GM12878 (cell line): ENCODE measurements around the gene GRK5. TPM values are rescaled to one million over a fixed set of nuclear protein-coding genes. Genes with fewer than 3 reads are reported as not detected.

ENCODE experiments used
- ATAC-seq: fragments of 200-7000 bp; cut with Tn5 transposase; 3 replicates; pipeline ENCODE4 v1.9.1; 2020; ENCODE audit warnings: mild to moderate bottlenecking, moderate library complexity
- BruUV-seq: library from RNA; stranded (reverse); fragments of 400-500 nt; replicated peaks from 2 replicates; lab custom pipeline; 2021; lab: Mats Ljungman, UMichigan
- CTCF ChIA-PET: fragments of 300-600 bp; sonication (Branson Sonifier 250); formaldehyde crosslinking; extraction: SDS; loops from one replicate; lab custom pipeline; 2021; ENCODE audit warnings: inconsistent platforms; lab: Yijun Ruan, JAX
- POLR2A ChIA-PET: fragments of 350-600 bp; formaldehyde crosslinking; extraction: SDS; loops from one replicate; lab custom pipeline; 2021; ENCODE audit warnings: inconsistent platforms; lab: Charles Lee
- RAD21 ChIA-PET: fragments of 300-600 bp; sonication (Branson Sonifier 250); formaldehyde crosslinking; loops from one replicate; lab custom pipeline; 2023; ENCODE audit warnings: antibody characterized with exemption; ENCODE audit not compliant: unreplicated experiment; lab: Charles Lee
- SMC1A ChIA-PET: fragments of 300-600 bp; sonication (Branson Sonifier 250); formaldehyde crosslinking; loops from one replicate; lab custom pipeline; 2023; ENCODE audit not compliant: unreplicated experiment, uncharacterized antibody; lab: Charles Lee
- DNase-seq: peaks from one replicate; pipeline ENCODE4 v3.0.0-alpha.2; 2011; ENCODE audit warnings: low read depth, low spot score
- FAIRE-seq: peaks from 3 replicates; lab custom pipeline; 2011; peaks lifted over from hg19 to GRCh38; lab: Jason Lieb, UNC
- H2AFZ ChIP-seq: 2 replicates; pipeline ENCODE4 v1.6.0; 2011; ENCODE audit warnings: low read depth, low read length, control low read depth; ENCODE audit not compliant: control insufficient read depth
- H3K27ac ChIP-seq: 2 replicates; pipeline ENCODE4 v1.5.1; 2011; ENCODE audit warnings: control low read depth; ENCODE audit not compliant: control insufficient read depth, insufficient read depth
- H3K27me3 ChIP-seq, 2 experiments: replicated peaks in 1 of 2; 2 replicates each; pipeline versions ENCODE4 v1.6.0 to v1.6.1; 2011; ENCODE audit warnings: low read length in 1 of 2; ENCODE audit not compliant: control insufficient read depth in 2 of 2, insufficient read depth in 2 of 2
- H3K36me3 ChIP-seq, 2 experiments: 2 replicates each; pipeline ENCODE4 v1.5.1; 2011; ENCODE audit warnings: low read length in 1 of 2; ENCODE audit not compliant: control insufficient read depth in 2 of 2, insufficient read depth in 2 of 2
- H3K4me1 ChIP-seq: 2 replicates; pipeline ENCODE4 v1.6.1; 2011; ENCODE audit warnings: mild to moderate bottlenecking, low read length, moderate library complexity, mixed read lengths; ENCODE audit not compliant: control insufficient read depth, insufficient read depth
- H3K4me2 ChIP-seq: 2 replicates; pipeline ENCODE4 v1.6.0; 2011; ENCODE audit warnings: control low read depth; ENCODE audit not compliant: control insufficient read depth, insufficient read depth
- H3K4me3 ChIP-seq: fragments of 200-600 bp; sonication (generic); 2 replicates; pipeline ENCODE4 v1.5.1; 2016
- H3K79me2 ChIP-seq: 2 replicates; pipeline ENCODE4 v1.6.0; 2011; ENCODE audit warnings: low read length; ENCODE audit not compliant: control insufficient read depth, insufficient read depth
- H3K9ac ChIP-seq: 2 replicates; pipeline ENCODE4 v1.8.0; 2011; ENCODE audit warnings: low read length, control low read depth, mixed read lengths; ENCODE audit not compliant: control insufficient read depth, insufficient read depth
- H3K9me3 ChIP-seq: replicated peaks from 3 replicates; pipeline ENCODE4 v1.5.1; 2011; ENCODE audit warnings: mild to moderate bottlenecking, low read length; ENCODE audit not compliant: control insufficient read depth, insufficient read depth
- H4K20me1 ChIP-seq: 2 replicates; pipeline ENCODE4 v1.6.0; 2011; ENCODE audit not compliant: control insufficient read depth, insufficient read depth
- CBX5 ChIP-seq: sonication (generic); IDR thresholded peaks from 2 replicates; pipeline ENCODE4 v1.6.1; 2016; ENCODE audit warnings: low read depth, moderate library complexity, mild to moderate bottlenecking, inconsistent platforms
- CREM ChIP-seq: IDR thresholded peaks from 2 replicates; pipeline ENCODE4 v1.6.1; 2014; ENCODE audit warnings: antibody characterized with exemption, low read depth
- NBN ChIP-seq: fragments of 450-650 bp; IDR thresholded peaks from 2 replicates; pipeline ENCODE4 v1.6.1; 2016
- RUNX3 ChIP-seq: IDR thresholded peaks from 2 replicates; pipeline ENCODE4 v1.6.1; 2012; ENCODE audit warnings: low read length, inconsistent platforms
- SMAD1 ChIP-seq: fragments of 450-650 bp; IDR thresholded peaks from 2 replicates; pipeline ENCODE4 v1.6.1; 2018; ENCODE audit warnings: mild to moderate bottlenecking, low read depth; ENCODE audit not compliant: partially characterized antibody
- SMARCA5 ChIP-seq: fragments of 450-650 bp; IDR thresholded peaks from 2 replicates; pipeline ENCODE4 v1.6.1; 2017; ENCODE audit warnings: mild to moderate bottlenecking
- SMC3 ChIP-seq: IDR thresholded peaks from 2 replicates; pipeline ENCODE4 v1.6.1; 2011; ENCODE audit warnings: low read length, improper control_type of control experiment, borderline replicate concordance
- STAT3 ChIP-seq: IDR thresholded peaks from 2 replicates; pipeline ENCODE4 v1.6.1; 2011; ENCODE audit warnings: low read depth, low read length, improper control_type of control experiment
- TBL1XR1 ChIP-seq: IDR thresholded peaks from 2 replicates; pipeline ENCODE4 v1.6.1; 2012; ENCODE audit warnings: low read depth, low read length, improper control_type of control experiment
- ZNF24 ChIP-seq: fragments of 450-650 bp; IDR thresholded peaks from 2 replicates; pipeline ENCODE4 v1.6.1; 2017; ENCODE audit warnings: antibody characterized with exemption, mild to moderate bottlenecking
- ZNF274 ChIP-seq: IDR thresholded peaks from one replicate; pipeline ENCODE4 v1.8.0; 2011; ENCODE audit not compliant: insufficient read length, insufficient read depth
- ZNF592 ChIP-seq: fragments of 450-650 bp; IDR thresholded peaks from 2 replicates; pipeline ENCODE4 v1.6.1; 2017; ENCODE audit warnings: mild to moderate bottlenecking, moderate library complexity
- WGBS: methylation state at CpG from one replicate; pipeline ENCODE4 v1.1.6; 2016; ENCODE audit warnings: low lambda C conversion rate; ENCODE audit not compliant: insufficient replicate concordance, insufficient coverage; ENCODE audit errors: missing lambda C conversion rate; 5-methylcytosine and 5-hydroxymethylcytosine counted together
- in situ Hi-C: fragments of 300-500 bp; cut with MboI; formaldehyde crosslinking; loops from 9 replicates; pipeline ENCODE4 v1.14.3; 2018; ENCODE audit warnings: mixed read lengths
- intact Hi-C: fragments of 100-400 bp; cut with micrococcal nuclease; formaldehyde crosslinking; loops from one replicate; pipeline ENCODE4 v1.14.2; 2022; ENCODE audit not compliant: unreplicated experiment
- polyA plus RNA-seq, 11 experiments: library from polyadenylated mRNA; depleted of rRNA in 4 of 11; unstranded in 6 of 11; stranded (reverse) in 5 of 11; fragments of >200 nt; fragmentation: Nextera tagmentation in 4 of 11; fragmentation: Illumina TruSeq in 1 of 11; extraction: Ambion mirVana in 4 of 11; extraction: Trizol in 1 of 11; gene quantifications; 1 replicate in 1 of 11; 2 replicates in 10 of 11; pipeline versions ENCODE4 v1.2.1 to v1.2.3, GENCODE V29; 2011 to 2016; ENCODE audit warnings: inconsistent platforms in 2 of 11, missing spikeins in 2 of 11, low read depth in 1 of 11
- total RNA-seq, 4 experiments: library from RNA; depleted of rRNA in 3 of 4; stranded (reverse); fragments of >200 nt in 3 of 4; fragmentation: Illumina TruSeq in 1 of 4; extraction: Trizol in 1 of 4; gene quantifications; 2 replicates each; pipeline versions ENCODE4 v1.2.1 to v1.2.3, GENCODE V29; 2013 to 2021

Gene GRK5
- total and polyA plus RNA-seq, 10 of the 15 experiments (the other 5 are each of a cell fraction or from before 2014, with no cell fraction given), result 0.11 to 22.1 (median 10.0) TPM

- Histone ChIP-seq H3K36me3 (no peaks in the 10 kb centered on the region), H3K4me3 (no peak overlapping the region), H3K79me2 (peaks cover 8% of the 10 kb centered on the region), H3K27ac (0 out of 2 replicates have a peak overlapping the region, but pooled peaks have one; percentile 1), H2AFZ (no peak overlapping the region), H3K9ac (no peak overlapping the region), H3K27me3 (no peaks in the 10 kb centered on the region), H3K4me2 (peak overlapping the region; percentile 31; the same call in 1 of the 2 replicates), H4K20me1 (no peaks in the 10 kb centered on the region), H3K9me3 (no peaks in the 10 kb centered on the region), H3K4me1 (peaks cover 27% of the 10 kb centered on the region)
- ChIA-PET POLR2A (interaction anchor here (0.7 to 1.0 kb wide), 3 partner anchors 23 to 28 kb away, joined by 3 to 6 read pairs (median 3); no protein-coding TSS in a partner anchor), CTCF (no interaction called here), SMC1A (interaction anchor here (0.7 to 2.0 kb wide), 4 partner anchors 10 to 22 kb away, joined by 3 to 6 read pairs (median 4); no protein-coding TSS in a partner anchor), RAD21 (interaction anchor here (1.0 kb wide), 1 partner anchor 15 kb away, joined by 3 read pairs; no protein-coding TSS in a partner anchor)
- intact Hi-C loops (no loop called here), in situ Hi-C loops (no loop called here)
- no peak for FAIRE-seq
- TF ChIP-seq NBN, result no peak
- no peak for TF ChIP-seq SMARCA5
- TF ChIP-seq CREM, result no peak
- TF ChIP-seq ZNF274, result no peak
- TF ChIP-seq ZNF24, result no peak
- no peak for TF ChIP-seq TBL1XR1
- TF ChIP-seq SMC3, result no peak
- TF ChIP-seq RUNX3, result no peak
- no peak for TF ChIP-seq SMAD1
- TF ChIP-seq ZNF592, result no peak
- TF ChIP-seq STAT3, result no peak
- TF ChIP-seq CBX5, result no peak
- DNase-seq, result no peak
- no TSS peak for BruUV-seq
- no peak for ATAC-seq
- WGBS, result 94% methylated on average over 5 of the region's 5 CpGs
Observed at GRCh38 chr10:119283387-119283786, 76.0 kb downstream of the GRK5 start.
